ENCODE data around the gene KRT84.

Gene KRT84

GRCh38 chr12:52363111-52363679 lies 22.3 kb downstream of the KRT84 start:
- Histone ChIP-seq H3K4me2 (no peak overlapping the region), H3K4me3 (IDR thresholded peaks at IDR 0.05; ENCODE audit: insufficient read depth, low read depth, low read length) (no peak overlapping the region), H3K79me2 (ENCODE audit: insufficient read depth, low read depth) (no peaks in the 10 kb centered on the region), H3K36me3 (ENCODE audit: insufficient read depth) (no peaks in the 10 kb centered on the region), H3K9ac (no peak overlapping the region), H4K20me1 (ENCODE audit: insufficient read depth) (no peaks in the 10 kb centered on the region), H2AFZ (ENCODE audit: low read depth) (no peak overlapping the region), H3K27me3 (ENCODE audit: insufficient read depth, low read depth) (peaks cover 56% of the 10 kb centered on the region), H3K27ac (no peak overlapping the region), H3K4me1 (ENCODE audit: low read depth, poor library complexity, severe bottlenecking) (peaks cover 8% of the 10 kb centered on the region)
- TF ChIP-seq CTCF (conservative IDR thresholded peaks at IDR 0.05; ENCODE audit: low read depth, low read length): no peak

- 0 out of 2 replicates have a peak, but pooled peaks have one; percentile 30 for TF ChIP-seq CTCF (conservative IDR thresholded peaks at IDR 0.05; ENCODE audit: low read depth, low read length)
- no peak overlapping the region for H3K4me3 ChIP-seq (IDR thresholded peaks at IDR 0.05; ENCODE audit: insufficient read depth, low read depth, low read length)
- no peak overlapping the region for H3K9ac ChIP-seq
- H3K27me3 ChIP-seq (ENCODE audit: insufficient read depth, low read depth): peaks cover 53% of the 10 kb centered on the region
- H3K4me1 ChIP-seq (ENCODE audit: low read depth, poor library complexity, severe bottlenecking): peaks cover 10% of the 10 kb centered on the region
- H3K27ac ChIP-seq: no peak overlapping the region
- no peak overlapping the region for H3K4me2 ChIP-seq
- no peaks in the 10 kb centered on the region for H4K20me1 ChIP-seq (ENCODE audit: insufficient read depth)
- H3K79me2 ChIP-seq (ENCODE audit: insufficient read depth, low read depth): no peaks in the 10 kb centered on the region
- no peaks in the 10 kb centered on the region for H3K36me3 ChIP-seq (ENCODE audit: insufficient read depth)
- H2AFZ ChIP-seq (ENCODE audit: low read depth): no peak overlapping the region
Measured at GRCh38 chr12:52362118-52362726, 23.2 kb downstream of the KRT84 start.

GRCh38 chr12:52361553-52361952 lies 23.9 kb downstream of the KRT84 start:
- H3K36me3 ChIP-seq (ENCODE audit: insufficient read depth): no peaks in the 10 kb centered on the region
- H3K4me2 ChIP-seq: no peak overlapping the region
- no peak overlapping the region for H3K27ac ChIP-seq
- no peak overlapping the region for H2AFZ ChIP-seq (ENCODE audit: low read depth)
- no peak for TF ChIP-seq CTCF (conservative IDR thresholded peaks at IDR 0.05; ENCODE audit: low read depth, low read length)
- peaks cover 48% of the 10 kb centered on the region for H3K27me3 ChIP-seq (ENCODE audit: insufficient read depth, low read depth)
- H3K79me2 ChIP-seq (ENCODE audit: insufficient read depth, low read depth): no peaks in the 10 kb centered on the region
- no peaks in the 10 kb centered on the region for H4K20me1 ChIP-seq (ENCODE audit: insufficient read depth)
- H3K9ac ChIP-seq: no peak overlapping the region
- no peak overlapping the region for H3K4me3 ChIP-seq (IDR thresholded peaks at IDR 0.05; ENCODE audit: insufficient read depth, low read depth, low read length)
- peaks cover 10% of the 10 kb centered on the region for H3K4me1 ChIP-seq (ENCODE audit: low read depth, poor library complexity, severe bottlenecking)

- Histone ChIP-seq H3K4me2 (no peak overlapping the region), H3K36me3 (ENCODE audit: insufficient read depth) (no peaks in the 10 kb centered on the region), H4K20me1 (ENCODE audit: insufficient read depth) (no peaks in the 10 kb centered on the region), H2AFZ (ENCODE audit: low read depth) (no peak overlapping the region), H3K27ac (no peak overlapping the region), H3K27me3 (ENCODE audit: insufficient read depth, low read depth) (peaks cover 40% of the 10 kb centered on the region), H3K79me2 (ENCODE audit: insufficient read depth, low read depth) (no peaks in the 10 kb centered on the region), H3K9ac (no peak overlapping the region), H3K4me1 (ENCODE audit: low read depth, poor library complexity, severe bottlenecking) (peaks cover 10% of the 10 kb centered on the region), H3K4me3 (IDR thresholded peaks at IDR 0.05; ENCODE audit: insufficient read depth, low read depth, low read length) (no peak overlapping the region)
- no peak for TF ChIP-seq CTCF (conservative IDR thresholded peaks at IDR 0.05; ENCODE audit: low read depth, low read length)
Measured at GRCh38 chr12:52360663-52361271, 24.7 kb downstream of the KRT84 start.
